GM19240 (cell line): ENCODE results near the gene SPATA13.
"Not testable (repeated sequence)": the region's sequence is repeated elsewhere in the genome, so short reads cannot be mapped to it uniquely, and the experiment has no call there.

Experiments used
- DNase-seq: peaks from one replicate; pipeline ENCODE4 v3.0.0; 2011; ENCODE audit warnings: low spot score; ENCODE audit not compliant: insufficient read length

Gene SPATA13

DNA sequence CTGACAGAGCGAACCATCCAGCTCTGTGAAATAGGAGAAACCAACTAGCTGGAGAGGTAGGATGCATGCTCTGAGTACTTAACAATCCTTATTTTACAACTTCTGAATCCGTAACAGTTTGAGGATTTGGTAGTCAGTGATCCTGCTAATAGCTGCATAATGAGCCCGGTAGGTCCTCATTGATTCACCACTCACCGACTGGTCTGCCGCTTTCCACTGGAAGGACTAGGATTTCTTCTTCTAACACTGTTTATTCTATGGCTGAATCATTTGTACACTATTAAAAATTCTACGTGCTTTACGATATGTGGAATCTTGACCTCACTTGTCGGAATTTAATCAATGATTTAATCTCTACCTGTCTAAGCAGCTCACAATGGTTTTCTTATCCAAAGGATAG, 33.9 kb downstream of the SPATA13 start:
- no peak for DNase-seq

DNA sequence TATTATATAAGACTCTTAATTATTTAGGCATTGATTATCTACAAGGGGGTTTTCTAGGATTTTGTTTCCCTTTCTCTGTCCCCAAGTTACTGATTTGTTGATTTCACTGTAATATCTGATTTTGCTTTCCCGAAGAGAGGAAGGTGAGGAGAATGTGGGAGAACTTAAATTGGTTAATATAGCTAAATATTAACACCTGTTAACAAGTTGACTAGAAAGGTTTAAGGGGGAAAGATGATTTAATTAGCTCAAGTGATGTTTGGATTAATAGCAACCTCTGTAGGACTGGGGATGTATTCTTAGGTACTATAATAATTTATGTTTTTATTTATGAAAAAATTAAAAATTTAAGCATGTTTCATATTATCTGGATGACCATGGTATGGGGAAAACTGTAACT, 35.1 kb downstream of the SPATA13 start:
- no peak for DNase-seq

DNA sequence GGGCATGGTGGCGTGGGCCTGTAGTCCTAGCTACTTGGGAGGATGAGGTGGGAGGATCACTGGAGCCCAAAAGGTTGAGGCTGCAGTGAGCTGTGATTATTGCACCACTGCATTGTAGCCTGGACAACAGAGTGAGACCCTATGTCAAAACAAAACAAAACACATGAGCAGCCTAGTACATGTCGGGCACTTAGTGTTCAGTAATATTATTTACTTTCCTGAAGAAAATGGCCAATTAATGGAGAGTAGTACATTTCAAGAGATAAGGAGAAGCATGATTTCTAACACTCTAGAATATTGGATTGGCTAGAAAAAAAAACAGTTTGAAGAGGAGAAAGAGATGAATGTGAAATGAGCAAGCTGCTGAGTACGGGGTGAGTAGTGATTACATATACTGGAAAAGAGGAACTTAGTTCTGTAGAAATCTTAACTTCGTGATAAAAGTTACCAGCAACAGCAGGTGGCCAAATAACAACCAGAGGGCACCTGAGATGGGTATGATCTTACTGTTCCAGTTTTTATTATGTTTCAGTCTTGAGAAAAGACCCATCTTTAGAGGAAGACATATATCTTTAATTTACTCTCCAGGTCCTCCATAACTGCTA, 36.2 kb downstream of the SPATA13 start:
- no peak for DNase-seq

DNA sequence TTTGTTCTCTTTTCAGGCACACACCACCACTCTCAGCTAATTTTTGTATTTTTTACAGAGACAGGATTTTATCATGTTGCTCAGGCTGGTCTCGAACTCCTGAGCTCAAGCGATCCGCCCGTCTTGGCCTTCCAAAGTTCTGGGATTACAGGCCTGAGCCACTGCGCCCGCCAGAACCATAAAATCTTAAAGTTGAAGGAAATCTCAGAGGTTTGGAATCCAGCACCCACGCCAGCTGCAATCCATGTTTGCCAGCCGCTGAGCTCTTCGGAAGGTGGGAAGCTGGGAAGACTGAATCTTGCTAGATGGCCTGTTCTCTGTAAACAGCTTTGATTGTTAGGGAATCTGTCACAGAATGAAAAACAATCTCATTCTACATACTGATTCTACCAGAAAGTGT, 38.5 kb downstream of the SPATA13 start:
- no peak for DNase-seq

DNA sequence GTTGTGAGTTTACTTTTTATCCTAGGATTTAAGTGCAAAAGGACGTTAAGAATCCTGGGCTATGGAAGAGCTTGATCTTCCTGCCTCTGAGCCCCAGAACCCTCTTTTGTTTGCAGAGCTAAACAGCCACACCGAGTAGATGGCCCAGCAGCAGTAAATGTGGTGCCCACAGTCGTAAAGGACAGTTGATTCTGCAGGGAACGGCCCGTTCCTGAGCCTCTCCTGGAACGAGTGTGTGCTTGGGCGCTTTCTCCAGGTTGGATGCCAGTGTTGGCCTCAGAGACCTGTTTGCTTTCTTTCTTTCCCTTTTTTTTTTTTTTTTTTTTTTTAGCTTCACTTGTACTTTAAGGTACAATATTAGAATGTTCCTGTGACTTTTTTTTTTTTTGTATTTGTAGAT, 41.7 kb downstream of the SPATA13 start:
- DNase-seq: no peak

DNA sequence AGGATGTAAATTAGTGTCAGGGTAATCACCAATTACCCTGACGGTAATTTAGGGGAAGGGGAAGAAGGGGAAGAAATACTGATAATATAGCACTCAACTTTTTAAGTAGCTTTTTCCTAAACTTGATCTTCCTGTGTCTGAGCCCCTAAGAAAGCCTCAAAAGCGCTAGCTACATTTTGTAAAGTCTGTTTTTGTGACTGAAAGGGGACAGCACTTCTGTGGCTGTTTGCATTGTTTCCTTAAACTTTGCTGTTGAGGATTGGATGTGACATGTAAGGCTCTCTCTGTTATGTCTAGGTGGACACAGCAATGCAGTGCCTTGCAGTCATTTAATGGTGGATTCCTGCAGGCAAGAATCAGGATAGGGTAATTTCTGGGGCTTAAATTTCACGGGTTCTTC, 42.8 kb downstream of the SPATA13 start:
- no peak for DNase-seq

DNA sequence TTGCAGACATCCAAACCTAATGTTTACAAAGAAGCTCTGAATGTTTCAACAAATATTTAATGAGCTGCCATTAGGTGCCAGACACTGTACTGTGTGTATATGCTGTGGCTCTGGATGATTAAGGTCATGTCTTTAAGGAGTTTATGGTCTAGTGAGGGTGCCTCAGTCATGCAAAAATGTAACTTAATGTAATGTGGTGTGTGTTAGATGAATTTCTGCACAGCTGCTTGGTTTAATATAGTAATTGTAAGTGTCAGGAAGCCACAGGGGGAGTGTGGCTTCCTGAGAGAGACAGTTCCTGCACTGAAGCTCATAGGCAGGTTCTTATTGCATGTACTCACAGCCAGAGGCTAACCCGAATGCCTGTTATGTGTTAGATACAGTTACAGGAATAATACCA, 43.3 kb downstream of the SPATA13 start:
- DNase-seq: no peak

DNA sequence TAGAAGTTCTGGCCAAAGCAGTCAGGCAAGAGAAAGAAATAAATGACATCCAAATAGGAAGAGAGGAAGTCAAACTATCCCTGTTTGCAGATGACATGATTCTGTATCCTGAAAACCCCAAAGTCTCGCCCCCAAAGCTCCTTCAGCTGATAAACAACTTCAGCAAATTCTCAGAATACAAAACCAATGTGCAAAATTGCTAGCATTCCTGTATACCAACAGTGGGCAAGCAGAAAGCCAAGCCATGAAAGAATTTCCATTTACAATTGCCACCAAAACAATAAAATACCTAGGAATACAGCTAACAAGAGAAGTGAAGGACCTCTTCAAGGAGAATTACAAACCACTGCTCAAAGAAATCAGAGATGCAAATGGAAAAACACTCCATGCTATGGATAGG, 44.6 kb downstream of the SPATA13 start:
- DNase-seq: not testable (repeated sequence)

DNA sequence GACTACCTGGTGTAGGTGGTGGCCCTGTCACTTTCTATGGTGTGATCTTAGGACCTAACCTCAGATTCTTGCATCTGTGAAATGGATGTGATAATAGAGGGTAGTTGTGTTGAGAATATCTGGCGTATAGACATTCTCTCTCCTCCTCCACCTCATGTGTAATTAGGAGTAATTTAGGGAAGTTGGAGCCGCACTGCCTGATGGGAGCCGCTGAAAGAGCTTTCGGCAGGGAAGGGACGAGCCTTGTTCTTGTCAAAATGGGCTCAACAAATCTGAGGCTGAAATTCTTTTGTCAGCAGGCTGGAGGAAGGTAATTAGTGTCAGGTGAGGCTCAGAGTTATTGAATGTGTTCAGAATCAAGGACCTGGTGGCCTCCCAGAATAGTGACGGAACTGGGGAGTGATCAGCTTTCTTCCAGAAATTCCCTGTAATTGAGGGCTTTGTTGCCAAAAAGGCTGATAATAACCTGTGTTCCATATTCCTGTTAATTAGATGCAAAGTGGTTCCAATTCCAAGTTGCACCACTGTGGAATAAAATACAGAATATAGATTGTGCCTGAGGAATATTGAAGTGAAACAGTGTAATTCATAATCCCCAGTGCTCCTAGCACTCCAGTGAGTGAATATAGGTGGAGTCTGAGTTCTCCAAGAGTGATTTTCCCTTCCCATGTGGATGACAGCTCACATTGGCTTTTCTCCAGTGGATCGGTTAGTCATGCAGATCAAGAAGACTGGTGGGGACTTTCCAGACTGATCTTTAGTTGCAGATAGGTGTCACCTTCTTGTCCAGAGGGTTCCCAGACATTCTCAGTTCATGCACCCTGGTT, 47.5 kb downstream of the SPATA13 start:
- no peak for DNase-seq

DNA sequence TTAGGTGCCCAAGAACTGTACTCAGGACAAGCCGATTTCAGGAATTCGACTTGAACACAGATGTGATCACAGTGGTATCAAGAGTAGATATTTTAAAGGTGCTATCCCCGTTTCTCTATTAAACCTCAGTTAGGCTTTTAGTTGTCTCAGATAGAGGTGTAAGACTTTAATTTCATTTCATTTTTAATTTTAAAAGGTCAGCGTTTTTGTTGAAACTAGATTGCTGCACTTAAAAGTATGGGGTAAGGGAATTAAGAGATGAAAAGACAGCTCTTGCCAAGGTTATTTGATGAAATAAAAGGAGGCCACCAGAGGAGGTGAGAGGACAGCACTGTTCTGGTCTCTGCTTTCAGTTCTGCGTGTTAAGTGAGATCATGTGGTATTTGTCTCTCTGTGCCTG, 48.6 kb downstream of the SPATA13 start:
- DNase-seq: no peak

DNA sequence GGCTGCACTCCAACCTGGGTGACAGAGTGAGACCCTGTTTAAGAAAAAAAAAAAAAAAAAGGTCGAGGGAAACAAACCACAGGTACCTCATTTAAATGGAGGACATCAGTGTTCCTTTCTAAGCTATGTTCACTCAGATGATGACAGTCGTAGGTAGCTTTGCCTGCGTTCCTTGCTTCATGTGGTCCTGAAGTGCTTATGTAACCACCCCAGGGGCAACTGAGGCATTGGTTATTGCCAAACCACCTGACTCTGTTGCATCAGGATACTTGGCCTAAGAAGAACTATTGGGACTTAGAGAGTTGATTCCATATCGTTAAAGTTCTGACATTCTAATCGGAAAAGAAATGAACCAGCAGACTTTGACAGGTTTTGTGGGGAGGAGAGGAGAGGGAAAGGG, 51.7 kb downstream of the SPATA13 start:
- no peak for DNase-seq

DNA sequence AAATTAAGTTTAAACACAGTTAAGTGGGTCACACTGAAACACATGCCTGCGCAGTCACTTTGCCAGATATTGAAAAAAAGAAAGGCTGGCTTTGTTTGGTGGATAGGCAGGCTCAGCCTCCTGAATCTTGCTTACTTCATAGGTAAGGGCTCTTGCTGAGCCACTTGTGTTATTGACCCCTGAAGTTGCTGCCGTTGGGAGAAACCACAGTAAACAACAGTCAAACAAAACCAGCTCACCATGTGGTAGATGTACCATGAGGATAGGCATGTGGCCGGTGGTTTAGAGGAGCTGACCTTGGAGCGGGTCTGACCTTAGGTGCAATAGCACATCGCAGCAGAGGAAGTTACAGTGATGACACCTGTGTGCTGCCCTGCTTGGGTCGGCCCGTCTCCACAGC, 52.2 kb downstream of the SPATA13 start:
- DNase-seq: no peak

DNA sequence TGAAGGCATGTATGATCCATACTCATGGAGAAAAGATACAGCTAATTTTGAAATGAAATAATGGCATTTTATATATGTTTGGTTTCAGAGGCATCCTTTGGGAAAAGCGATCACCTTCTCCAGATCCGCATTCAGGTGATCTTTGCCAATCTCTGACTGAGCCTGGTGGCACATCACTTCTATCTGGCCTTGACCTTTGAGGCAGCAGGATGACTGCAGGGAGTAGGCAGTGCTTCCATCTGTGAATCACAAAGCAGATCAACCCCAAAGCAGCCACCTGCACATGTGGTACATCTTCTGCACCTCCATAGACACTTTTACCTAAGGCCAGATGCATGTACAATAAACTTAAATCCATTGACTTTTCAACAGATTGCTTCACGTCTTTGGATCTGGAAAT, 53.4 kb downstream of the SPATA13 start:
- DNase-seq: no peak

DNA sequence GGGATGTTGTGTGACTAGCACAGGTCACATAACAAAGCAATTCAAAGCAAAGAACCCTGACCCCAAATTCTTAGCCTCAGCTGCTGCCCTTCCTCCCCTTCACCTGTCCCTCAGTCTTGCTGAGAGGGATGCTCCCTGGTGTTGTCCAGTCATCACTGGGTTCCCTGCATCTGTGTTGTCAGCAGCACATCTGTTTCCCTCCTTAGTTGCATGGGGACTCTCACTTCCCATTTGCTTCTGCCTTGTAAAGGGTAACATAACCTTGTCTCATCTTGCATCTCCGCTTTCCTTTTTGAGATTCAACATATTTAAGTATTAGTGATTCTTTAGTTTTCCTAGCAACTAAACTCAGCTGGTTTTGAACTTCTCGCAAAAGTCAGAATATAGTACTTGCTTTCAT, 54.0 kb downstream of the SPATA13 start:
- DNase-seq: no peak

DNA sequence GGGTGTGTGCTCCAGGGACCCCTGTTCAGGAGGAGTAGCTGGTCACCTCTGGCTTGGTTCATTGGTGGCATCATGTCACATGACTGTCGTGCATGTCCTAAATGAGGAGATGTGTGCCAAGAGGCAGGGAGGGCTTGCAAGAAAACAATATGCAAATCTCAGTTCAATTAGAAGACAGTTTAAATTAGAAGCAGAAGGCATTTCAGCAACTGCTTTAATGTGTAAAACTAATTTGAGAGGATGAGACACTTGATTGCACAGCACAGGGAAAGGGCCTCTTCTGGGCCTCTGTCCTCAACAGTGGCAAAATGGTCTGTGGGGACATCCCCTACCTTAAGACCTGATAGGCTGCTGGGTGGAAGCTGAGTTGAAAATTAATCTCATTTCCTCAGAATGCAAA, 54.6 kb downstream of the SPATA13 start:
- DNase-seq: no peak

DNA sequence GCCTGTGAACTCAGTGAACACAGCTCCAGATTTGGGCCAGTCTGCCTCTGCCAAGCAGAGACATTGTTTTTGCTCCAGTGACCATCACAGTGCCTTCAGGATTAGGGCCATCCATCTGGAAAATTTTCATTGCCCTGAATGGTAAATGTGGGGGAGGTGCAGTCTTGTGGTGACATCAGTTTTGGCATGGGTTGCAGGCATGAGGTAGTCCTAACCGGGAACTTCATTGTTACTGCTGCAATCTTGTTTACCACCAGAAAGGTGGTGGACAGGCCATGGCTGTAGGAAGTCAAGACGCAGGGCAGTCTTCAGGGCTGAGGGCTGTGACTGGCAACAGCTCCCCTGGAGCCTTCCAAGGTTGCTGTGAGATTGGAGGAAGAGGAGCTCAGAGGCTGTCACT, 55.2 kb downstream of the SPATA13 start:
- DNase-seq: no peak

DNA sequence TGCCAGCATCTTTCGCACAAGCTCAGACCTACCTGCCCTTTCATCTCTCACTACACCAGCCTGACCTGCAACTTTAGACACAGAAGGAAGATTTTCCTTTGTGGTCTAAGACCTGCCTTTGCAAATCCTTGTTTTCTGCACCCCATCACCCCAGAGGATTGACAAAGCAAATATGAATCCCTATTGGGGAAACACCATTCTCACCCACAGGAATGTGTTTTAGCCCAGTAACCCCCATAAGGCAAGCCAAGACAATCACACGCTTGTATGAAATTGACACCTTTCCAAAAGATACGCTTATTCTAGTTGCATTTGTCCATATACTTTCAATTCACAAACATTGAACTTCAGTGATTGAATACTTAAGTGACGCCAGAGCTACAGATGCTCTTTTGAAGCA, 55.7 kb downstream of the SPATA13 start:
- DNase-seq: no peak

DNA sequence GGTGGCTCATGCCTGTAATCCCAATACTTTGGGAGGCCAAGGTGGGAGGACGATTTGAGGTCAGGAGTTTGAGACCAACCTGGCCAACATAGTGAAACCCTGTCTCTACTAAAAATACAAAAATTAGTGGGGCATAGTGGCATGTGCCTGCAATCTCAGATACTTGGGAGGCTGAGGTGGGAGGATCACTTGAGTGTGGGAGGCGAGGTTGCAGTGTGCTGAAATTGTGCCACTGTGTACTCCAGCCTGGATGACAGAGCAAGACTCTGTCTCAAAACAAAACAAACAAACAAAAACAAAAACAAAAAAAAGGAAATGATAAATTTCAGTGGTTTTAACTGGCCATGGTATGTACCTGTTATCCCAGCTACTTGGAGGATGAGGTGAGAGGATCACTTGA, 56.3 kb downstream of the SPATA13 start:
- not testable (repeated sequence) for DNase-seq

DNA sequence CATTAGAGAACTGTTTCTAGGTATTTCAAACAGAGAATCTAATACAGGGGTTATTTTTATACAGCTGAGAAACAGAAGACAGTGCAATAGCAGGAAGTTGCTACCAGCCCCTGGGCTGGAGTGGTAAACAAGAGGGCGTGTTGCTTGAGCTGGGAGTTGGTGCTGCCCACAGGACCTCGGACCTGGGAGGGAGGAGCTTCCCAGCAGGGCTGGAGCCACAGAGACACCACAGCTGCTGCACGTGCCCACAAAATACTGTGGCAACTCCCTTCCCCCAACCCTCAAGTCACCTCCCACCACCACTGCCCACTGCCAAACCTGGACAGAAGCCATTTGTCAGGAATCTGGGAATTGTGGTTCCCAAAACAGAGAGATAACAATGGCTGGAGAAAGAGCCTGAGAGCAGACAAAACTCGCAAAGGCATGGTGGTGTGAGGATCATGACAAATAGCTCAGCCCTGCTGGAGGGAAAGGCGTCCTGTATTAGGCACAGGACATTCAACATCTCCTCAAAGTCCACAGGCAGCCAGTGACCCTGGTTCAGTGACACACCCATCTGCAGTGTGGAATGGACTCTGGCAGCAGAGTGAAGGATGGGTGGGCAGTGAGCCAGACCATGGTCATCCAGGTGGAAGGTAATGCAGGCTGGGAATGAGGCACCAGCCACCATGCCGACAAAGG, 57.2 kb downstream of the SPATA13 start:
- no peak for DNase-seq

DNA sequence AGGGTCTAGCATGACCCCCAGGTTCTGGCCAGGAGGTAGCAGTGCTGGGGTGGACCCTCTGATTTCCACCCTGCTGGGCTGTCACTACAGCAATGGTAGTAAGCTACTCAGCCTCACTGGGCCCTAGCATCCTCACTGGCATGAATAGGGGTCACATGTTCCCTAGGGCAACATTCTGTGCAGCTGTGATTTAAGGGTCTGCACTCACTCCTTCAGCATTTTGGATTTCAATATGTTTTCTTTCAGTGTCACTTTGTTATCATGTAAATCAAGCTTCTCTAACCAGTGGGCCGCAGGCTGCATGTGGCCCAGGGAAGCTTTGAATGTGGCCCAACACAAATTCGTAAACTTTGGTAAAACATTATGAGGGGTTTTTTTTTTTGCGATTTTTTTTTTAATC, 57.8 kb downstream of the SPATA13 start:
- no peak for DNase-seq

DNA sequence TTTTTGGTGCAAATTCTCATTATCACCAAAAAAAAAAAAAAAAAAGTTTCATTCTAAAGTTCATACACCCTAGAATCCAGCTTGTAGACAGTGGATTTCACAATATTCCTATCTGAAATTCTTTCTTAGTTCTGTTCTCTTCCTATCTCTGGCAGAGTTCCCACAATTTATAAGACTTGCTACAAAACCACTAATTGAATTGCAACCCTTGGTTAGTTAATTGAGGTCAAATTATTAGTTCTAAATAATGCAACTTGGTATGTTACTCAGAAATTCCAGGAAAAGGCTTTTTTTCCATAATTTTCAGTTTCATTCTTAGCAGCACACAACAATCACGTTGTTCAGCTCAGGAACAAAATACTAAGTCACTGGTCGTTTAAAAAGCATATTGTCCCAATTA, 58.5 kb downstream of the SPATA13 start:
- DNase-seq: no peak

DNA sequence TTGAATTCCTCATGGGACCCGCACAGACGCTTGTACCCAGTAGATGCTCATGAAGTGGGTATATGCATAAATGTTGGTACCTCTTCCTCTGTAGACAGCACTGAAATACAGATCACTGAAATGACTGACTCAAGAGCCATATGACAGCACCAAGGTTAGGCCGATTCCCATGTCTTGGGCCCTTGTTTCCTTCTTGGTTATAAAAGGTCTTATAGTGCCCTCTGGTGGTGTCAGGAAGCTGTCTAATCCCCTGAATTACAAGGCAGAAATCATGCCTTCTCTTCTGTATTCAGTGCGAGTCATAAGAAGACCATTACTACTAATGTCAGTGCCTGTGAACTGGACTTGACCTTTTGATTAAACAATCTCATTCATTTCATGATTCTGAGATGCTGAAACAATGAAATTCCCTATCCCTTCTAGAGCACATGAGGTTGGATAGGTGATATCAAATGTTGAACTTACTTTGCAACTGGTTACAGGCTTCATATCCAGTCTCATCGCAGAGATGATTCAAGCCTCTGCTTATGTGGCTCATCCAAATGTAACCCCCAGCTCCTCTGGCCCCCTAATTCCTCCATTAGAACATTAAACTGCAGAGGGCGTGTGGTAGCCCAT, 59.7 kb downstream of the SPATA13 start:
- peak; percentile 55 for DNase-seq
